Stimulated activated CD8-positive, alpha-beta memory T cell treated with anti-CD3 and anti-CD28 coated beads, Interleukin-4, amount 100 ng/mL, for 4 hours (primary cell): Measurements from ENCODE around the gene FBXL13.
"Not testable (repeated sequence)": the region's sequence is repeated elsewhere in the genome, so short reads cannot be mapped to it uniquely, and the experiment has no call there.

Source experiments
- DNase-seq, 2 donors: peaks; one replicate each; pipeline ENCODE4 v3.0.0-alpha.2; 2020; ENCODE audit warnings: low read depth in 2 of 2, low spot score in 1 of 2

Gene FBXL13

GRCh38 chr7:102829075-102829474, 245.5 kb downstream of the FBXL13 start:
- DNase-seq = no peak

- no peak for DNase-seq
These were observed 246.3 kb downstream of the FBXL13 start for GRCh38 chr7:102828286-102828685.

- DNase-seq = no peak
These were observed 251.0 kb downstream of the FBXL13 start for GRCh38 chr7:102823390-102824119.

GRCh38 chr7:102821994-102822747, 252.4 kb downstream of the FBXL13 start:
- no peak for DNase-seq

- no peak for DNase-seq
These were observed 255.4 kb downstream of the FBXL13 start for GRCh38 chr7:102819151-102819550.

- DNase-seq = no peak
These were observed 256.7 kb downstream of the FBXL13 start for GRCh38 chr7:102817616-102818573.

GRCh38 chr7:102814025-102814471, 260.5 kb downstream of the FBXL13 start:
- no peak for DNase-seq

- DNase-seq = no peak
These were observed 261.2 kb downstream of the FBXL13 start for GRCh38 chr7:102813191-102814024.

GRCh38 chr7:102811942-102812678, 262.5 kb downstream of the FBXL13 start:
- no peak for DNase-seq

GRCh38 chr7:102810916-102811315, 263.7 kb downstream of the FBXL13 start:
- no peak for DNase-seq

- DNase-seq = no peak
These were observed 268.0 kb downstream of the FBXL13 start for GRCh38 chr7:102806613-102807012.

- not testable (repeated sequence) for DNase-seq
These were observed 278.5 kb downstream of the FBXL13 start for GRCh38 chr7:102795987-102796595.

- not testable (repeated sequence) for DNase-seq
These were observed 280.0 kb downstream of the FBXL13 start for GRCh38 chr7:102794567-102794966.

GRCh38 chr7:102791831-102792230, 282.8 kb downstream of the FBXL13 start:
- DNase-seq = not testable (repeated sequence)

- not testable (repeated sequence) for DNase-seq
These were observed 283.2 kb downstream of the FBXL13 start for GRCh38 chr7:102791367-102791766.

GRCh38 chr7:102790364-102791100, 284.1 kb downstream of the FBXL13 start:
- DNase-seq = not testable (repeated sequence)

- not testable (repeated sequence) for DNase-seq
These were observed 285.8 kb downstream of the FBXL13 start for GRCh38 chr7:102788770-102789169.

GRCh38 chr7:102780926-102781325, 293.7 kb downstream of the FBXL13 start:
- DNase-seq = not testable (repeated sequence)
